Fibroblast of skin of scalp (primary cell): ENCODE measurements around the gene EDRF1. TPM values are rescaled to one million over a fixed set of nuclear protein-coding genes. Genes with fewer than 3 reads are reported as not detected.
A peak's percentile ranks its signal among the peaks of the same experiment; 100 is the strongest.
"Not testable (repeated sequence)": the region's sequence is repeated elsewhere in the genome, so short reads cannot be mapped to it uniquely, and the experiment has no call there.

Experiments used
- DNase-seq: peaks from one replicate; pipeline ENCODE4 v3.0.0-alpha.2; 2013
- polyA plus RNA-seq, 2 experiments: library from polyadenylated mRNA; unstranded; fragments of 120-200 nt; gene quantifications; one replicate each; pipeline ENCODE4 v1.2.1, GENCODE V29; 2013; ENCODE audit not compliant: insufficient read length in 2 of 2

Gene EDRF1, protein sequence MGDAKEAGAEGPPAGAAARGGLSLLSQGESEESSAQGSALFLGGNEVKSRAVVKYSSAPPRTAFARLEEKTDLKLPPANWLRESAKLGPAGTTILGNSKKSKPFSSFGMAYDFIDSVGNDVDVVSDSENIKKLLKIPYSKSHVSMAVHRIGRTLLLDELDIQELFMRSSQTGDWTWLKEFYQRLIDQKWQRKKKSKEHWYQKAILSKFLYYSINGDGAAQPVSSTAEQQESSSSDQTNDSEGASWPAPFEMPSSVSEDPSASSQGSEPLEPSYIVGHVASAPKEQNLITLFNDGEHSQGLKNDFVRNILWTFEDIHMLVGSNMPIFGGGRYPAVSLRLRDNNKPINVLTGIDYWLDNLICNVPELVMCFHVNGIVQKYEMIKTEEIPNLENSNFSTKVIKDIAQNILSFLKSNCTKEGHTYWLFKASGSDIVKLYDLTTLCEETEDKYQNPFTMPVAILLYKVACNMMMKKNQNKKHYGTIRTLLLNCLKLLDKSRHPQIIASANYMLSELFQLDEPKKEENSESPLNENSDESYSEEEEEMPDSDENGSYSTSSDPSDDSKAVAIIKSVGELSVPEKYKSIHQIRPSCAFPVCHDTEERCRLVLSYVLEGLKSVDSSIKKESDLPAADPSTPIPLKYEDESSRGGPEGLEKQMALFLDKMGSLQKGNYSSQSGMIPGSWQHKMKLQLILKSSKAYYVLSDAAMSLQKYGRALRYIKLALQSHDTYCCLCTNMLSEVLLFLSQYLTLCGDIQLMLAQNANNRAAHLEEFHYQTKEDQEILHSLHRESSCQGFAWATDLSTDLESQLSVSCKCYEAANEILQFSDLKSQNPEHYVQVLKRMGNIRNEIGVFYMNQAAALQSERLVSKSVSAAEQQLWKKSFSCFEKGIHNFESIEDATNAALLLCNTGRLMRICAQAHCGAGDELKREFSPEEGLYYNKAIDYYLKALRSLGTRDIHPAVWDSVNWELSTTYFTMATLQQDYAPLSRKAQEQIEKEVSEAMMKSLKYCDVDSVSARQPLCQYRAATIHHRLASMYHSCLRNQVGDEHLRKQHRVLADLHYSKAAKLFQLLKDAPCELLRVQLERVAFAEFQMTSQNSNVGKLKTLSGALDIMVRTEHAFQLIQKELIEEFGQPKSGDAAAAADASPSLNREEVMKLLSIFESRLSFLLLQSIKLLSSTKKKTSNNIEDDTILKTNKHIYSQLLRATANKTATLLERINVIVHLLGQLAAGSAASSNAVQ
- polyA plus RNA-seq (2013, experiment 1 of 2; ENCODE audit: insufficient read length), result 15.7 TPM
- polyA plus RNA-seq (2013, experiment 2 of 2; ENCODE audit: insufficient read length), result 15.9 TPM

DNA sequence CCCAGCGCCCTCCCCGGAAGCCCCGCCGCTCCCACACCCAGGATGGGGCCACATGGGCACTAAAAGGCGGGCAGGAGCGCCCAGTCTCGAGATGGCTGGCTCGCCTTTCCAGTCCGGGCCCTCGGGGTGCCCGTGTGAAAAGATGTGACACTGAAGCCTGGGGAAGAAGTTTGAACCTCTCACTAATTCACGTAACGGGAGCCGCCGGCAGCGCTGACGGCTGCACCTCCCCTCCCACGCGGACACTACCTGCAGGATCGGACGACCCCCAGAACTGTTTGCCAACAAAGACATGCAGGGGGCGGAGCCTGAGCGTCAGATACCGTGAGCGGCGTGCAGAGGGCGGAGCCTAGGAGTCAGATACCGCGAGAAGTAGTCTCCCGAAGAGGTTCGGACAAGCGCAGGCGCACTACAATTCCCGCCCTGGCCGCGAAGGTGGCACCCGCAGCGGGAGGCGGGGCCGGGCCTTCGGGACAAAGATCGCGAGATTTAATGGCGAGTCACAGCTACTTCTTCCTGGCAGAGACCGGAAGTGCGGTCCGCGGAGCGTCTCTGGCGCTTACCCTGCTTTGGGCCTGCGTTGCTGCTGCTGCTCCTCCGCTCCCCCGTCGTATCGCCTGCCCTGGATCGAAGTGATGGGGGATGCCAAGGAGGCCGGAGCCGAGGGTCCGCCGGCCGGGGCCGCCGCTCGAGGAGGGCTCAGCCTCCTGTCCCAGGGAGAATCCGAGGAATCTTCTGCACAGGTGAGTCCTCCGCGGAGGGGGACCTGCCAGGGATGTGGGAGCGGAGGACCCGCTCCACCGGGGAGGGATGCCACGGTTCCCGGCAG, at the start of gene EDRF1:
Gene EDRF1 (plus strand): TSS at position 537 of the 829 bp plus-strand sequence. CDS start 99 bp downstream, at position 636.
- DNase-seq, result peak; percentile 99

DNA sequence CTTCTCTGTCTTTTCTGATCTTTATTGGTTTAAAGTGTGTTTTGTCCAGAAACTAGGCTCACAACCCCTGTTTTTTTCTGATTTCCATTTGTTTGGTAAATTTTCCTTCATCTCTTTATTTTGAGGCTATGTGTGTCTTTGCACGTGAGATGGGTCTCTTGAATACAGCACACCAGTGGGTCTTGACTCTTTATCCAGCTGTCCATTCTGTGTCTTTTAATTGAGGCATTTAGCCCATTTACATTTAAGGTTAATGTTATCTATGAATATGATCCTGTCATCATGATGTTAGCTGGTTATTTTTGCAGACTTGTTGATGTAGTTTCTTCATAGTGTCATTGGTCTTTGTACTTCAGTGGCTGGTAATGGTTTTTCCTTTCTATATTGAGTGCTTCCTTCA, 46.6 kb upstream of the EDRF1 start:
- no peak for DNase-seq

DNA sequence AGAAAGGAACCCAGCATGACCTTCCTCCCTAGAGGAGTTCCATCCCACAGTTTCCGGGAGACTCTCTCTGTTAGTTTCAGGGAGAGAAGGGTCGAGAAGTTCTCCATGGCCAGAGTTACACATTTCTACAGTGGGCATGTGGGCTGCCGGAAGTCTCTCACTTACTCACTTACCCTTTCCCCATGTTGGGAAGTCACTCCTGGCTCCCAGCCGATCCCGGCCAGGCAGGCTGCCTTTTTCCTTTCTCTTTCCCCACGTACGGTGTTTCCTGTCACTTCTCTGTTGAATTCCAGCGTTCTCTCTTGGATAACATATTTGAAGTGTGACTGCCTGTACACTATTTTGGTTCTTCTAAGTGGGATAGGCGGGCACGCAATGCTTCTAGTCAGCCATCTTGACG, 40.1 kb upstream of the EDRF1 start:
- no peak for DNase-seq

DNA sequence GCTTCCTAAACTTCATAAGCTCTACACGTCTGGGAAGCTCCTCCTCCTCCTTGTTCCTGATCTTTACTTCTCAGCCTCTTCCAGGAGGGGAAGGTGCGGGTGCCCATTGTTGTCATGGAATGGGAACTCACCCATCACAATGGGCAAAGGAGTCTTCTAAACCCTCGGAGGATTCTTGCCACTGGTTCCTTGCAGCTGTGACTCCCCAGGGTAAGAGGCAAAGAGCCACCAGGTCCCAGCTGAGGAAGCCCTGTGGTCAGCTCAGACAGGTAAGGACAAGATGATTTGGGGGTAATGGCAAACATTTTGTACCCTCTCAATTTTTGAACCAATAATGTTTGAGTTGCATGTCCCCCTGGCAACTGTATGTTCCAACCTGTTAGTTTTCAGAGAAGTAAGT, 36.4 kb upstream of the EDRF1 start, which contains the start of gene TEX36:
Gene TEX36 (minus strand): TSS at position 101 of the 400 bp plus-strand sequence. CDS start 174 bp downstream, outside the sequence.
- DNase-seq, result no peak

DNA sequence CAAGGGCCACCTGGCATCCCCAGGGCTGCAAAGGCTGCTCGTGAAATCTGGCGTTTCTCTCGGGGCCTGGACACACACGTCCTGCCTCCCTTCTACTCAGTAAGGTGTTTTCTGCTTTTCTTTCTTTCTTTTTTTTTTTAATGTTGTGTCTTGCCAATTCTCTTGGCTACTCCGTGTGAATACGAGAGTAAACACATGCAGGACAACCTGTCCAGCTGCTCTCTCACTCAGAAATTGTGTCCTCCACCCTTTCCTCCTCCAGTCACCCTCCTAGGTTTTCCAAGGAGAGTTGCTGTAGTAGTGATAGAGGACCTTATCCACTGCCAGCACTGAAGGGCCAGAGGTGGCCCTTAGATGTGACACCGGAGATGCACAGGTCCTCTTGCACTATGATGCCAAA, 35.7 kb upstream of the EDRF1 start:
- DNase-seq, result no peak

DNA sequence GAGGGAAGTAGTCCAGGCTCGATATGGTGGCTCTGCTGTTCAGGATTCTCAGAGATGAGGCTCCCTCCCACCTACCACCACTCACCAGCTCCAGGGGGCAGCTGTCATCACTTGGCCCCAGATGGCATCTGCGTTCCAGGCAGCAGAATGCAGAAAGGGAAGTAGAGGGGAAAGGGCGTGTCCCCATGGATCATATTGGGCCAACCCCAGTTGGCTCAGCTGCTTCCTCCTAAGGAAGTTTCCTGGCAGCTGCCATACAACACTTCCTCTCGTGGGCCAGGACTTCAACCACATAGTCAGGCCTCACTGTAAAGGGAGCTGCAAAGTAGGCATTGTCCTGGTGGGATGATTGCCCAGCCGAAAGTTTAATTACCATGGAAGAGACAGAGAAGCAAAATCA, 34.9 kb upstream of the EDRF1 start:
- DNase-seq, result no peak

DNA sequence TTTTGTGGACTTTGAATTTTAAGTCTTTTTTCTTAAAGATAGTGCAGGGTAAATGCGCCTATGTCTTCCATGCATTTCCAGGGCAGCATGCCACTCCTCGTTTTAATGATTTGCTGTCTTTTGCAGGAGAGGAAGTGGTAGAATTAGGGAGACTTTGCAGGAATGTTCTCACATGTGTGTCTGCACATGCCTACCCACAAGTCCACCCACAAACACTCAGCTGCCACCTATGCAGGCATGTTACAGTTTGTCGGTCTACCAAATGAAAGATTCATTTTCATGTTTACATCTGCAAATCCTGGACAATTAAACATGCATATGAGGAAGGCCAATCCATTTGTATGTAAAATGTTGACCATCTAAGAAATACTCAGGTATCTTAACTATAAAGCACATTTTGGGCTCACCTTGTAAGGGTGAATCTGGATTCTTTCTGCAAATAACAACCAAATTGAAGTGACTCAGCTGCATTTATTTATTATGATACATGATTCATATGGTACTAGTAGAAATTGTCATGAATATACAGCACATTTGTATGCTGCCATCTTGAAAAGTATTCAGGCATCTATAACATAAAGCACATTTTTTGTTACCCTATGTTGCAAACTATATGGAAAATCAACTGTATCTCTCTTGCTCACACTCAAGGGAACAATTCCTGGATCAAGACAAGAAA, 31.9 kb upstream of the EDRF1 start:
- no peak for DNase-seq

DNA sequence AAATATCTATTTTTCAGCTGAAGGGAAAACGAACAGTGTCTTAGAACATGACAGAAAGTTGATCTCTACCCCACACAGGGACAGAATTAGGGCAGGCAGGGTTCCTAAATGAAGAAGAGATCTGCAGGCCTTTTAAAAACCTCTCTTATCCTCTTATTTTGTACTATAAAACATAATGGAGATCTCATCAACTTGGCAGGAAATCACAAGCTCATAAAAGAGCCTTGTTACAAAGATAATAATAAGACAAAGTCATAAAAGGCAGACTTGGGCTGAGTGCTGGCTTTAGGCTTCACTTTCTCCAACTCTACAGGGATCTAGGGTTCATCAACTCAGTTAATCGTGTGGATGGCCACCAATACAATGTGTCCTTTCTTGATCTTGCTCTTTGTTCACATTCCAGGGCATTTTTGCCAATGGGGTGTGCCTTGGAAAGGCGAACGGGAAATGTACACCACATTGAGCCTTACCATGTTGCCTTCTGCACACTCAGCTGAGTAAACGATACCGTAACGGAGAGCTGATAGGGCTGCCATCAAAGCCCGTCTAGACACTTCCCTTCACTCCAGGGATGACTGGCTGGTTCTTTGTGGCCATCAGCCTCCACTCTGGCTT, 29.4 kb upstream of the EDRF1 start:
- DNase-seq, result no peak

DNA sequence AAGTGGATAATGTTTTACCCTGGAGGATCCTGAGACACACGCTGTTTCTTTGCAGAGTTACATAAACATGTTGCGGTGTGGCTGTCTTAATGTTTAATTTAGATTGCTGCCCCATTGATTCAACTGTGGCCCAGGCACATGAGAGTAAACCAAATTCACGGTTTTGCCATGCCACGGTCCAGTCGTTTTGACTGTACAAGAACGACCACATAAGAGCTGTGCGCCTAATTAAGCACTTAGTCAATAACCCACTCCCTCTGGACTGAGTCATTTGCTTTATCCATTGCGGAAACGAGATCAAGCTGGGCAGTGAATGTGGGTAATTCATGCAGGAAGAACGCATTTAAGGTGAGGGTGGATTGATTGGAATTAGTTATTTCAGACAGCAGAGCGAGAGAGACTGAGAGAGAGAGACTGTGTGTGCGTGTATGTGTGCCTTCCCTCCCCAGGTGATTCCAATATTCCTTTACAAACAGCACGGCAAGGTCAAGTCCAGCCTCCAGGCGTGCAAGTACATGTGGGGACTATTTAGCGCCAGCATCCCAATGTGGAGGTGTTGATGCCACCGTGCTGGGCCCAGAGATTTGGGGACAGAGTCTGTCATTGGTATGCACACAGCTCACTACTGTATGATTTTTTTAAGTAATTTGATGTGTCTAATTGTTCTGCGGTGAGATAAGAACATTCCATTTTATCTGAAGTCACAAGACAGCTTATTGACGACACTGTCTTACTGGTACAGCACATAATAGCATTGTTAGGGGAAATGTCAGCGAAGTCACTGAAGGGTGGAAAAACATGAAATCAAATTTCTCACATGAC, 28.1 kb upstream of the EDRF1 start:
- DNase-seq, result no peak

DNA sequence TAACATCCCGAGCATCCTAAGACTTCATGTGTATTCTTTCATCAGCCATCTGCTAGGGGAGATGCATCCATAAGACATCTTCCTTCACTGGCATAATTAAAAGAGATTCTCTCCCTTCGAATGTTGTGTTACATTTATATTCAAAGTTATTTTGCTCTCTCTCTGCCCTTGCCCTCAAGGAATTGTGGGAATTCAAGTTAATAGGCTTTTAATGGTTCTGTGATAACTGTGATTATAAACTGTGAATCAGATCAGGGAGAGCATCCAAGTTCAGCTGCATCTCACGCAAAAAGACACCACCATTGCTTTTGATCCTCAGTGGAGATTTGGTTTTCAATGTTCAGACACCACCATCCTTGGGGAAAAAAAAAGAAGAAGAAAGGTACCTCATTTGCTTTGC, 27.3 kb upstream of the EDRF1 start:
- DNase-seq, result no peak

DNA sequence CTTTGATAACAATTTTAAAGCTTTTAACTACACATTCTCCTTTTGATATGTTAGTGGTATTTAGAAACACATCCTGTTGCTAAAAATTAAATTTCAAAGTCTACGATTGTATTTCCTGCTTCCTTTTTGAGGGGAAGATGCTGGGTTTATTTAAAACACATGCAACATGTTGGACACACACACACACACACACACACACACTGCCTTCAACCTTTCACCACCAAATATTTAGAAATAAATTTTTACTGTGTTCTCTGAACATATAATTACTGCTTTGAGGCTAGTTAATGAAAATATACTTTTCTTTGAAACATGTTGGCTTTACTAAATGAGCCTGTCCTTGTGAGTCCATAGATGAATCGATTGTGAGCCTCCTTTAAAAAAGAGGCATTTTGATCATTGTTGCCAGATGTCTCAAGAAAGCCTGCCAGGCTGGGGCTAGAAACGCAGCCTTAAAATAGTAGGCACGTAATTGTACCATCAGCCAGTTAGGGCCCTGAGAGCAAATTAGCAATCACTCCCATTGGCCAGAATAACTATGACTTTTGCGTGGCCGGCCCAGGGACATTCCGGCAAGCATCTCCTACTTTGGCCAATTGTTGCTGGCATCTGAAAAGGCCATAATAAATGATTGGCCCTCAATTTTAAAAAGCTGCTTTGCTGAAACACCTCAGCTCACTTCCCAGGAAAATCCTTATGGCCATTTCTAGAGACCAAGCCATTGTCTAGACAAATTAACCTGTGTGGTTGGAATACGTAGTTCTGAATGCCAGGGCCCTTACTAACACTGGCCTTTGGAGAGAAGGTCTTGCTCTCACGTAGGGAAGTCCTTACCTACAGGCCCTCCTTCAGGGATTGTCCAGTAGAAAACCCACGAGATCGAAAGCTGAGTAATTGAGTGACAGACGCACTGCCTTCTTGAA, 26.6 kb upstream of the EDRF1 start:
- DNase-seq, result peak; percentile 29

DNA sequence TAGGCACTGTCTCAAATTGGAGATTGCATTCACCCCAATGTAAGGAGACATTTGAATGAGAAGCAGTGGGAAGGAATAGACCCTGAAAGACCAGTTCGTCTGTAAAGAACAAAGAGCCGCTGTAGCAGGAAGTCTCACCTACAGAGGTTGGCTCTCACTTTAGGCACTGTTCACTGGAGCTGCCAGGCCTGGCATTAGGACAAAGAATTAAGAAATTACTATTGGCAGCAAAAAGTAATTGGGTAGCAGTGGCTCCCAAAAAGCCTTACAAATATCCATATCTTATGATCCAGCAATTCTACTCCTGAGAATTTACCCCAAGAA, 26.0 kb upstream of the EDRF1 start:
- no peak for DNase-seq

DNA sequence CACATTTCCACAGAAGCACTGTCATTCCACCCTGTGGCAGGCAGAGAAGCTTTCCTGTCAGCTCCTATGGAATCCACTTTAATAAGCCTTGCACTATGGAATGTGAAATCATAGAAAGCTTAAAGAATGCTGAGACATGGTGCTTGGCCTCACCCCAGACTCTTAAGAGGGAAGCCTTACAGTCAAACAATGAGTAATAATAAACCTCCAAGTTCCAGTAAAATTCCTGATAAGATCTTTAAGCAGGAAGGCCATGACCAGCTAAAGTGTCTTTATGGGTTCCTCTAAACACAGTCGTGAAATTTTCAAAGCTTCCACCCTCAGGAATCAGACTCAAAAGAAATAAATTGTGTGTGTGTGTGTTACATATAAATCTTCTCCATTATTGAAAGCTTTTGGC, 24.6 kb upstream of the EDRF1 start:
- peak; percentile 91 for DNase-seq

DNA sequence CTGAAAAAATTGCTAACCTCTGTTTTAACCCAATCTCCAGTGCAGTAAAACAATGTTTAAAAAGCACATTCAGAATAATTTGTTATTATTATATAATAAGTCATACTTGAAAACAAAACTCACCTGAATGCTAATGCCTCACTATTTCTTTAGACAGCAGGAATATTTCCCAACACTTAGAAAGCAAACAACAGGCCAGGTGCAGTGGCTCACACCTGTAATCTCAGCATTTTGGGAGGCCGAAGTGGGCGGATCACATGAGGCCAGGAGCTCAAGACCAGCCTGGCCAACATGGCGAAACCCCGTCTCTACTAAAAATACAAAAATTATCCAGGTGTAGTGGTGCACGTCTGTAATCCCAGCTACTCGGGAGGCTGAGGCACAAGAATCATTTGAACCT, 22.6 kb upstream of the EDRF1 start:
- not testable (repeated sequence) for DNase-seq

DNA sequence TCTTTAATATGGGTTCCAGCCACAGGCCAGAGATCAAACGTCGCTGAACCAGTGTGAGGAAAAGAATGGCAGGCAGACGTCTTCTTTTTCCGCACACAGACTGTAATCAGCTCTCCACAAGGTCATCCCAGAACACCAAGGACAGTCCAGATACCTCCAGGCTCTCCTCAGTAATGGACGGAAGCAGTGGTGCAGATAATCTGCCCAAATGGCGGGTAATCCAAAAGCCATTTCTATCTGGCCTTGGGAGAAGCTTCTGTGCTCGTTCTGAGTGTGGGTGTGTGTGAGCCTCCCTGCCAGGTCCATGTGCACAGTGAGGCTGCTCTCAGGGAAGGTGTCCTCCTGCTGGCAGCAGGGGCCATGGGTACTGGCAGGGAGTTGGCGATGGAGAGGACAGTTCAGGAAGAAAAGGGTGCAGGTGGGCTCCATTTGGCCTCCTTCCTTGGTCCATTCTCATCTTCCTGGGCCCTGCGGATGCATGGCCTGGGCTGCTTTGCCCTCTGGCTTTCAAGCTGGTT, 21.0 kb upstream of the EDRF1 start:
- DNase-seq, result no peak

DNA sequence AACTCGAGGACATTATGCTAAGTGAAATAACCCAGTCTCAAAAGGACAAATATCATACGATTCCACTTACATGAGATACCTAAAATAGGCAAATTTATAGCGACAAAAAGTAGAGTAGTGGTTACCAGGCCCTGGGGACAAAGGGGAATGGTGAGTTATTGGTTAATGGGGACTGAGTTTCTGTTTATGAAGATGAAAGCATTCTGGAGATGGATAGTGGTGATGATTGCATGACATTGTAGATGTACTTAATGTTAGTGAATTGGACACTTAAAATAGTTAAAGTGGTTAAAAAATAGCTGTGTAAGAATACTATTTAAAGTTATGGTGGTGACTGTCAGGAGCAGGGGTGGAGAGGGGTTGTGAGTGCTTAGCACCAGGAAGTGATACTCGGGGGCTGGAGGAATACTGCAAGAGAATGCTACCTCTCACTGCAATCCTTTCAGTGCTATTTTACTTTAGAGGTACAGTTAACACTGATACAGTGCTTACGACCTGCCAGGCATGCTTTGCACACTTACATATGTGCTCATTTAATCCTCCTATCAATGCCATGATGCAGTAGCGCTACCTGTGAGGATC, 19.9 kb upstream of the EDRF1 start:
- DNase-seq, result no peak

DNA sequence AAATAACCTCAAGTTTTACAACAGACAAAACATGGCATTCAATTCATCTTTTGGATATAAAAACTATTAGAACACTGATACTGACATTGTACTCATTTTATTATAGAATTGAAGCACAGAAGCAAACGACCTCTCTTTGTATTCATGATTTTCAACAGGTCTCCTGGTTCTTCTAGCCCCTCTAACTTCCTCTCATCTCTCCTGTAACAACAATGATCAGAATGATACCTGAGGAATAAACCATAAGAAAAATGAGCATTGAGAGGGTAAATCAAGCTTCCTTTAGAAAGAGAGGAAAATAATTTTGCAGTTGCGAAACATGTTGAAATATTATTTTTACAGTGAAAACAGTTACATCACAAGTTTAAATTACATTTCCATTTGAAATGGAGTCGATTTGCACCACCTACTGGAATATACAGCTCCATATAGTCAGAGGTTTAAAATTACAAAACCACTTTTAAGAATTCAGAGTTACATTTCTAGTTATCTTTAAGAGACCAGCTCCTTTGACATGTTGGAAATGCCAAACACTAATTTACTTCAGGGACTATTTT, 19.1 kb upstream of the EDRF1 start:
- peak; percentile 57 for DNase-seq
